Transverse colon (tissue), 4 donors: Measurements from ENCODE around the gene HSCB.

Source experiments
- EP300 ChIP-seq: sonication (generic); formaldehyde crosslinking; IDR thresholded peaks from one replicate; pipeline ENCODE4 v1.6.1; 2017; ENCODE audit warnings: antibody characterized with exemption, low read depth
- POLR2AphosphoS5 ChIP-seq, 3 donors: sonication (generic); formaldehyde crosslinking; IDR thresholded peaks; one replicate each; pipeline ENCODE4 v1.6.1; 2016; ENCODE audit warnings: antibody characterized with exemption in 3 of 3
- TF ChIP-seq, protein P1 (sequence below), 5 experiments: fragments of 200-600 bp in 3 of 5; fragments of 450-650 bp in 2 of 5; sonication (generic) in 3 of 5; IDR thresholded peaks; 1 replicate in 2 of 5; 2 replicates in 3 of 5; pipeline ENCODE4 v1.5.1; 2016 to 2017; ENCODE audit warnings: antibody characterized with exemption in 5 of 5, inconsistent platforms in 3 of 5, mild to moderate bottlenecking in 2 of 5, moderate library complexity in 1 of 5

GRCh38 chr22:28718044-28718443 is 23.8 kb upstream of the HSCB start:
- TF ChIP-seq EP300, result no peak
- TF ChIP-seq, protein P1, sequence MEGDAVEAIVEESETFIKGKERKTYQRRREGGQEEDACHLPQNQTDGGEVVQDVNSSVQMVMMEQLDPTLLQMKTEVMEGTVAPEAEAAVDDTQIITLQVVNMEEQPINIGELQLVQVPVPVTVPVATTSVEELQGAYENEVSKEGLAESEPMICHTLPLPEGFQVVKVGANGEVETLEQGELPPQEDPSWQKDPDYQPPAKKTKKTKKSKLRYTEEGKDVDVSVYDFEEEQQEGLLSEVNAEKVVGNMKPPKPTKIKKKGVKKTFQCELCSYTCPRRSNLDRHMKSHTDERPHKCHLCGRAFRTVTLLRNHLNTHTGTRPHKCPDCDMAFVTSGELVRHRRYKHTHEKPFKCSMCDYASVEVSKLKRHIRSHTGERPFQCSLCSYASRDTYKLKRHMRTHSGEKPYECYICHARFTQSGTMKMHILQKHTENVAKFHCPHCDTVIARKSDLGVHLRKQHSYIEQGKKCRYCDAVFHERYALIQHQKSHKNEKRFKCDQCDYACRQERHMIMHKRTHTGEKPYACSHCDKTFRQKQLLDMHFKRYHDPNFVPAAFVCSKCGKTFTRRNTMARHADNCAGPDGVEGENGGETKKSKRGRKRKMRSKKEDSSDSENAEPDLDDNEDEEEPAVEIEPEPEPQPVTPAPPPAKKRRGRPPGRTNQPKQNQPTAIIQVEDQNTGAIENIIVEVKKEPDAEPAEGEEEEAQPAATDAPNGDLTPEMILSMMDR (IDR thresholded peaks at IDR 0.05), result no peak
- no peak for TF ChIP-seq POLR2AphosphoS5 (IDR thresholded peaks at IDR 0.05)
